H1 (cell line): ENCODE measurements around the gene EHD4. TPM values are rescaled to one million over a fixed set of nuclear protein-coding genes. Genes with fewer than 3 reads are reported as not detected.

Source experiments
- CTCF ChIA-PET: fragments of 300-600 bp; sonication (Branson Sonifier 250); formaldehyde crosslinking; loops from one replicate; lab custom pipeline; 2021; ENCODE audit not compliant: partially characterized antibody; lab: Charles Lee
- POLR2A ChIA-PET: fragments of 300-600 bp; sonication (Branson Sonifier 250); formaldehyde crosslinking; loops from one replicate; lab custom pipeline; 2021; ENCODE audit warnings: inconsistent platforms; ENCODE audit not compliant: partially characterized antibody; lab: Charles Lee
- DNase-seq, 2 experiments: peaks; one replicate each; pipeline versions ENCODE4 v3.0.0 to v3.0.0-alpha.2; 2010 to 2022; ENCODE audit warnings: low spot score in 2 of 2, low read depth in 1 of 2, mixed read lengths in 1 of 2
- FAIRE-seq: peaks from 2 replicates; lab custom pipeline; 2011; peaks lifted over from hg19 to GRCh38; lab: Jason Lieb, UNC
- H2AFZ ChIP-seq: 2 replicates; pipeline ENCODE4 v1.8.1; 2012; ENCODE audit warnings: low read length, inconsistent platforms
- H2AK5ac ChIP-seq: 2 replicates; pipeline ENCODE4 v1.6.1; 2013; ENCODE audit warnings: low read depth, low read length
- H2BK120ac ChIP-seq: replicated peaks from 2 replicates; pipeline ENCODE3; 2013; ENCODE audit warnings: low read depth, low read length, inconsistent platforms
- H2BK12ac ChIP-seq: 2 replicates; pipeline ENCODE4 v1.6.1; 2013; ENCODE audit warnings: low read depth, low read length
- H2BK15ac ChIP-seq: 2 replicates; pipeline ENCODE4 v1.6.1; 2013; ENCODE audit warnings: low read length
- H2BK20ac ChIP-seq: 2 replicates; pipeline ENCODE4 v1.6.1; 2013; ENCODE audit warnings: low read length
- H2BK5ac ChIP-seq: 2 replicates; pipeline ENCODE4 v1.6.1; 2013; ENCODE audit warnings: low read depth, low read length
- H3K14ac ChIP-seq: 2 replicates; pipeline ENCODE4 v1.6.1; 2013; ENCODE audit warnings: inconsistent platforms; ENCODE audit not compliant: insufficient read length
- H3K18ac ChIP-seq: 2 replicates; pipeline ENCODE4 v1.6.1; 2013; ENCODE audit warnings: low read length; ENCODE audit errors: extremely low read depth
- H3K23ac ChIP-seq: 2 replicates; pipeline ENCODE4 v1.6.1; 2013; ENCODE audit warnings: inconsistent platforms; ENCODE audit not compliant: insufficient read length
- H3K23me2 ChIP-seq: 2 replicates; pipeline ENCODE4 v1.6.1; 2013; ENCODE audit warnings: low read depth, low read length
- H3K27ac ChIP-seq: 2 replicates; pipeline ENCODE4 v1.6.1; 2011; ENCODE audit warnings: low read depth, low read length, inconsistent platforms
- H3K27me3 ChIP-seq, 4 experiments: replicated peaks in 1 of 4; 1 replicate in 1 of 4; 2 replicates in 3 of 4; pipeline versions ENCODE4 v1.6.1 to v1.8.1; 2011 to 2013; ENCODE audit warnings: low read length in 3 of 4, mild to moderate bottlenecking in 3 of 4, inconsistent platforms in 2 of 4, mixed read lengths in 2 of 4, moderate library complexity in 1 of 4; ENCODE audit not compliant: control insufficient read depth in 3 of 4, insufficient read depth in 3 of 4; ENCODE audit errors: extremely low read depth in 1 of 4
- H3K36me3 ChIP-seq, 4 experiments: 2 replicates each; pipeline versions ENCODE4 v1.6.1 to v1.8.1; 2011 to 2013; ENCODE audit warnings: mild to moderate bottlenecking in 4 of 4, low read length in 3 of 4, moderate library complexity in 2 of 4, control low read depth in 1 of 4, inconsistent platforms in 1 of 4; ENCODE audit not compliant: insufficient read depth in 4 of 4, control insufficient read depth in 2 of 4
- H3K4ac ChIP-seq: replicated peaks from 2 replicates; pipeline ENCODE3; 2013; ENCODE audit warnings: low read length, low read depth, mixed read lengths, inconsistent platforms; ENCODE audit not compliant: insufficient read length
- H3K4me1 ChIP-seq, 4 experiments: replicated peaks in 1 of 4; 1 replicate in 1 of 4; 2 replicates in 3 of 4; pipeline versions ENCODE4 v1.6.1 to v1.8.1; 2011 to 2013; ENCODE audit warnings: low read length in 3 of 4, inconsistent platforms in 2 of 4, mixed read lengths in 1 of 4; ENCODE audit not compliant: insufficient read depth in 4 of 4, control insufficient read depth in 3 of 4
- H3K4me2 ChIP-seq, 2 experiments: 2 replicates each; pipeline versions ENCODE4 v1.6.1 to v1.8.1; 2011 to 2013; ENCODE audit warnings: low read depth in 2 of 2, low read length in 2 of 2, control low read depth in 1 of 2, inconsistent platforms in 1 of 2, mild to moderate bottlenecking in 1 of 2; ENCODE audit not compliant: insufficient read depth in 1 of 2
- H3K4me3 ChIP-seq, 4 experiments: fragments of 200-600, 300-600 bp in 1 of 4; sonication (generic), shearing (Covaris generic), sonication (Bioruptor Twin) in 1 of 4; 2 replicates each; pipeline versions ENCODE4 v1.5.1 to v1.8.1; 2011 to 2016; ENCODE audit warnings: low read length in 4 of 4, low read depth in 3 of 4, control low read depth in 2 of 4, inconsistent platforms in 2 of 4, mild to moderate bottlenecking in 2 of 4, mixed read lengths in 1 of 4, moderate library complexity in 1 of 4; ENCODE audit not compliant: insufficient read depth in 2 of 4; ENCODE audit errors: extremely low read depth in 1 of 4
- H3K56ac ChIP-seq: replicated peaks from 2 replicates; pipeline ENCODE3; 2013; ENCODE audit warnings: low read depth, mild to moderate bottlenecking, mixed read lengths, low read length, inconsistent platforms; ENCODE audit not compliant: insufficient read length
- H3K79me1 ChIP-seq: 2 replicates; pipeline ENCODE4 v1.6.1; 2013; ENCODE audit warnings: low read depth, low read length, control low read depth
- H3K79me2 ChIP-seq, 2 experiments: 2 replicates each; pipeline versions ENCODE4 v1.6.1 to v1.8.1; 2012 to 2013; ENCODE audit warnings: low read length in 2 of 2, mild to moderate bottlenecking in 2 of 2, inconsistent platforms in 1 of 2; ENCODE audit not compliant: insufficient read depth in 2 of 2, control insufficient read depth in 1 of 2
- H3K9ac ChIP-seq, 4 experiments: replicated peaks in 1 of 4; 1 replicate in 1 of 4; 2 replicates in 3 of 4; pipeline versions ENCODE4 v1.6.1 to v1.8.1; 2011 to 2013; ENCODE audit warnings: low read depth in 3 of 4, low read length in 3 of 4, control low read depth in 2 of 4, mild to moderate bottlenecking in 2 of 4, moderate library complexity in 2 of 4, inconsistent platforms in 1 of 4; ENCODE audit errors: extremely low read depth in 1 of 4
- H3K9me3 ChIP-seq, 2 experiments: 2 replicates each; pipeline versions ENCODE4 v1.6.1 to v1.8.1; 2012 to 2013; ENCODE audit warnings: mild to moderate bottlenecking in 2 of 2, moderate library complexity in 2 of 2, control low read depth in 1 of 2, inconsistent platforms in 1 of 2, low read depth in 1 of 2, low read length in 1 of 2, mixed read lengths in 1 of 2; ENCODE audit not compliant: insufficient read depth in 2 of 2
- H4K20me1 ChIP-seq, 2 experiments: replicated peaks in 1 of 2; 2 replicates each; pipeline versions ENCODE3 to v1.8.1; 2011 to 2013; ENCODE audit warnings: inconsistent platforms in 2 of 2, low read length in 2 of 2, mild to moderate bottlenecking in 1 of 2; ENCODE audit not compliant: insufficient read depth in 2 of 2, control insufficient read depth in 1 of 2
- H4K5ac ChIP-seq: 2 replicates; pipeline ENCODE4 v1.6.1; 2013; ENCODE audit warnings: low read length, low read depth, mixed read lengths, inconsistent platforms; ENCODE audit not compliant: insufficient read length
- H4K8ac ChIP-seq: 2 replicates; pipeline ENCODE4 v1.8.0; 2013; ENCODE audit warnings: mild to moderate bottlenecking, moderate library complexity, low read length, inconsistent platforms; ENCODE audit not compliant: insufficient read depth; ENCODE audit errors: extremely low read depth
- H4K91ac ChIP-seq: replicated peaks from 2 replicates; pipeline ENCODE3; 2013; ENCODE audit warnings: low read length, mixed read lengths, inconsistent platforms; ENCODE audit not compliant: insufficient read length
- CEBPB ChIP-seq: IDR thresholded peaks from 2 replicates; pipeline ENCODE4 v1.6.1; 2012; ENCODE audit warnings: low read depth, low read length
- CTBP2 ChIP-seq: IDR thresholded peaks from 2 replicates; pipeline ENCODE4 v1.7.0; 2011; ENCODE audit warnings: borderline replicate concordance, mild to moderate bottlenecking, moderate library complexity, mixed read lengths, low read length; ENCODE audit not compliant: insufficient read depth, insufficient read length
- WGBS, 2 experiments: shearing (Covaris generic) in 1 of 2; methylation state at CpG; one replicate each; pipeline versions ENCODE4 v1.1.6 to v1.1.7; 2013 to 2015; ENCODE audit warnings: low lambda C conversion rate in 2 of 2, mixed read lengths in 2 of 2, inconsistent platforms in 1 of 2, low coverage in 1 of 2, missing lambda C conversion rate in 1 of 2; ENCODE audit not compliant: insufficient replicate concordance in 2 of 2, insufficient coverage in 1 of 2, insufficient read length in 1 of 2; ENCODE audit errors: extremely low coverage in 1 of 2, missing lambda C conversion rate in 1 of 2; 5-methylcytosine and 5-hydroxymethylcytosine counted together
- polyA plus RNA-seq, 7 experiments: library from polyadenylated mRNA; depleted of rRNA in 3 of 7; stranded (reverse) in 5 of 7; unstranded in 2 of 7; fragments of >200 nt in 5 of 7; fragments of 200-250 nt in 2 of 7; gene quantifications; 1 replicate in 5 of 7; 2 replicates in 1 of 7; 4 replicates in 1 of 7; pipeline versions ENCODE4 v1.2.1 to v1.2.3, GENCODE V29; 2011 to 2013; ENCODE audit warnings: missing spikeins in 2 of 7, mixed read lengths in 2 of 7
- total RNA-seq: library from RNA; stranded (reverse); fragmentation: NEBNext Ultra II Directional; extraction: Animal tissue kit (Norgen Biotek cat#: 25700); gene quantifications from 2 replicates; pipeline ENCODE4 v1.2.1, GENCODE V29; 2021

EHD4 gene
- total and polyA plus RNA-seq, 2 of the 8 experiments (the other 6 are each of a cell fraction or from before 2014, with no cell fraction given): 17.5 to 24.5 TPM

DNA sequence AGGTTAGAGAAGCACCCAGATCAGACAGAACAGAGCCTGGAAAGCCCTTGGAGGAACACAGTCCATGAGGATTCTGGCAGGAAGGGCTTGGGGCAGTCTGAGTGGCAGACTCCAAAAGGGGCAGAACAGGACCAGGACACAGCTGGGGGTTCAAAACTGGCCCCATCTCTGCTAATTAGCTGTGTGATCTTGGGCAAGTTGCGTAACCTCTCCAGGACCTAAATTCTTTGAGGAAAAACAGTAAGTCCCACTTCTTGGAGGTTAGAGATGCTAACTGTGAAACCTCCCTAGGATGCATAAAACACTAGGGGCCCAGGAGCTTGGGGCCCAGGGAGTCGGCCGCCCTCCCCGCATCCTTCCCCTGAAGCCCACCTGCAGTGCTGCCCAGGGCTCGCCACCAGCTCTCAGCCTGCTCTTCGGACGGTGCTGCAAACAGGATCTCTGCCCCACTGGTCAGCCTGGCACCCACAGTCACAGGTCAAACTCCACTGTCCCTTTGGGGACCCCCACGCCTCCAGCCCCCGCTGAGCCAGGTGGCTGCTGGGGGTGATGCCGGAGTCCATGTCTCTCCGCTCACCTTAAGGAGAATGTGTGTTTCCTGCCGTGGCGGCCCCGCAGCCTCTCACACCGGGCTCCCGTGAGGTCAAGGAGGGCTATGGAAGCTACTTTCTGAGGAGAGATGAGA lies 121.7 kb downstream of the EHD4 start:
- ChIA-PET POLR2A (interaction anchor here (0.8 to 7.2 kb wide), 7 partner anchors 10 to 50 kb away, joined by 3 to 45 read pairs (median 3); partner anchors contain the start of gene PLA2G4B), CTCF (interaction anchor here (0.6 to 3.5 kb wide), 11 partner anchors 7 to 373 kb away, joined by 3 to 17 read pairs (median 5); no protein-coding TSS in a partner anchor)
- Histone ChIP-seq H3K4me1 (peaks cover 0 to 7% (median 2%) of the 10 kb centered on the region in 4 experiments; a peak in 3 of 7 replicates), H3K4ac (no peak overlapping the region), H2BK12ac (no peak overlapping the region), H3K27ac (no peak overlapping the region), H3K79me1 (no peaks in the 10 kb centered on the region), H3K27me3 (no peaks in the 10 kb centered on the region; a peak in 1 of 7 replicates), H3K9ac (no peak overlapping the region), H3K23me2 (0 out of 2 replicates have a peak, but pooled peaks cover 2% of the 10 kb centered on the region), H3K9me3 (no peaks in the 10 kb centered on the region), H3K56ac (no peak overlapping the region), H3K4me3 (no peak overlapping the region), H4K20me1 (no peaks in the 10 kb centered on the region), H4K8ac (no peak overlapping the region), H2AFZ (no peak overlapping the region), H2BK15ac (no peak overlapping the region), H3K4me2 (no peak overlapping the region), H3K36me3 (peaks cover 0 to 7% (median 2%) of the 10 kb centered on the region in 4 experiments; a peak in 3 of 8 replicates), H2BK120ac (no peak overlapping the region), H4K91ac (no peak overlapping the region), H3K23ac (no peak overlapping the region), H2BK5ac (no peak overlapping the region), H2AK5ac (no peak overlapping the region), H2BK20ac (no peak overlapping the region), H3K79me2 (no peaks in the 10 kb centered on the region)
- FAIRE-seq: no peak
- WGBS, 2 experiments: 89% methylated on average over 16 of the region's 16 CpGs; no CpG with 5 or more reads in 1 of the 2 experiments
- TF ChIP-seq CEBPB (peak; percentile 78), CTBP2 (no peak)
- TF ChIP-seq, all 59 proteins: peak for 1
- Histone ChIP-seq H3K14ac (no peak overlapping the region), H4K5ac (no peak overlapping the region), H3K18ac (no peak overlapping the region)
- no peak for DNase-seq
